Endothelial cell of umbilical vein (primary cell): ENCODE results near the gene MFSD1. TPM values are rescaled to one million over a fixed set of nuclear protein-coding genes. Genes with fewer than 3 reads are reported as not detected.

Source experiments
- BruUV-seq: library from RNA; stranded (reverse); fragments of 400-500 nt; replicated peaks from 2 replicates; lab custom pipeline; 2021; lab: Mats Ljungman, UMichigan
- CTCF ChIA-PET: fragments of 300-600, 350-600 bp; sonication (Branson Sonifier 250); formaldehyde crosslinking; loops from one replicate; lab custom pipeline; 2021; ENCODE audit warnings: antibody characterized with exemption, inconsistent platforms; lab: Charles Lee
- POLR2A ChIA-PET: fragments of 300-600, 350-600 bp; sonication (Branson Sonifier 250); formaldehyde crosslinking; loops from one replicate; lab custom pipeline; 2021; ENCODE audit warnings: antibody characterized with exemption, inconsistent platforms; lab: Charles Lee
- DNase-seq: peaks from one replicate; pipeline ENCODE4 v3.0.0-alpha.2; 2011; ENCODE audit warnings: low read depth, low spot score
- FAIRE-seq: peaks from 2 replicates; lab custom pipeline; 2011; peaks lifted over from hg19 to GRCh38; lab: Jason Lieb, UNC
- H2AFZ ChIP-seq: 2 replicates; pipeline ENCODE4 v1.6.0; 2012; ENCODE audit warnings: low read depth, low read length, control low read depth, inconsistent platforms
- H3K27ac ChIP-seq: 2 replicates; pipeline ENCODE4 v1.5.1; 2011; ENCODE audit warnings: low read depth, mild to moderate bottlenecking, control low read depth, low read length, moderate library complexity; ENCODE audit not compliant: insufficient read depth
- H3K27me3 ChIP-seq, 2 experiments: 2 replicates each; pipeline versions ENCODE4 v1.6.0 to v1.6.1; 2011; ENCODE audit warnings: low read length in 2 of 2, mixed read lengths in 1 of 2; ENCODE audit not compliant: control insufficient read depth in 2 of 2, insufficient read depth in 2 of 2
- H3K36me3 ChIP-seq, 2 experiments: 2 replicates in 1 of 2; 3 replicates in 1 of 2; pipeline ENCODE4 v1.5.1; 2011; ENCODE audit warnings: low read length in 2 of 2, mild to moderate bottlenecking in 1 of 2, moderate library complexity in 1 of 2; ENCODE audit not compliant: control insufficient read depth in 2 of 2, insufficient read depth in 2 of 2; ENCODE audit errors: extremely low read depth in 1 of 2
- H3K4me1 ChIP-seq: 3 replicates; pipeline ENCODE4 v1.5.1; 2011; ENCODE audit warnings: mild to moderate bottlenecking, low read length; ENCODE audit not compliant: control insufficient read depth, insufficient read depth; ENCODE audit errors: extremely low read depth
- H3K4me2 ChIP-seq: 2 replicates; pipeline ENCODE4 v1.6.1; 2011; ENCODE audit warnings: low read length, control low read depth, mixed read lengths; ENCODE audit not compliant: insufficient read depth
- H3K4me3 ChIP-seq, 3 experiments: fragments of 200-600 bp in 1 of 3; sonication (generic), shearing (Covaris generic) in 1 of 3; replicated peaks in 1 of 3; 2 replicates each; pipeline ENCODE4 v1.5.1; 2011 to 2016; ENCODE audit warnings: control low read depth in 3 of 3, low read length in 3 of 3, mild to moderate bottlenecking in 2 of 3, inconsistent platforms in 1 of 3, low read depth in 1 of 3, moderate library complexity in 1 of 3; ENCODE audit not compliant: insufficient read depth in 1 of 3
- H3K79me2 ChIP-seq: 2 replicates; pipeline ENCODE4 v1.6.0; 2012; ENCODE audit warnings: low read length, inconsistent platforms; ENCODE audit not compliant: control insufficient read depth, insufficient read depth
- H3K9ac ChIP-seq: replicated peaks from 2 replicates; pipeline ENCODE3; 2011; ENCODE audit warnings: low read length, control low read depth; ENCODE audit not compliant: insufficient read depth; ENCODE audit errors: extremely low read depth
- H3K9me1 ChIP-seq: replicated peaks from 3 replicates; pipeline ENCODE4 v1.6.0; 2011; ENCODE audit warnings: mild to moderate bottlenecking, low read length; ENCODE audit not compliant: control insufficient read depth, insufficient read depth; ENCODE audit errors: extremely low read depth
- H3K9me3 ChIP-seq: replicated peaks from 2 replicates; pipeline ENCODE4 v1.5.1; 2012; ENCODE audit warnings: low read length, inconsistent platforms; ENCODE audit not compliant: control insufficient read depth, insufficient read depth
- H4K20me1 ChIP-seq: replicated peaks from 2 replicates; pipeline ENCODE3; 2011; ENCODE audit warnings: mild to moderate bottlenecking, low read length; ENCODE audit not compliant: control insufficient read depth, insufficient read depth; ENCODE audit errors: extremely low read depth
- EZH2 ChIP-seq: IDR thresholded peaks from 2 replicates; pipeline ENCODE4 v1.6.1; 2012; ENCODE audit warnings: borderline replicate concordance, low read depth, mild to moderate bottlenecking, moderate library complexity, low read length, inconsistent platforms; ENCODE audit not compliant: severe bottlenecking
- FOS ChIP-seq: IDR thresholded peaks from 2 replicates; pipeline ENCODE4 v1.6.1; 2011; ENCODE audit warnings: mild to moderate bottlenecking, low read length, moderate library complexity, borderline replicate concordance; ENCODE audit not compliant: insufficient read depth
- GATA2 ChIP-seq: IDR thresholded peaks from 2 replicates; pipeline ENCODE4 v1.7.0; 2011; ENCODE audit warnings: low read depth, mild to moderate bottlenecking, moderate library complexity, mixed read lengths, low read length; ENCODE audit not compliant: insufficient read length, insufficient read depth
- JUN ChIP-seq: IDR thresholded peaks from 2 replicates; pipeline ENCODE4 v1.6.1; 2011; ENCODE audit warnings: borderline replicate concordance, low read depth; ENCODE audit not compliant: insufficient read length, insufficient read depth
- MAX ChIP-seq: IDR thresholded peaks from 2 replicates; pipeline ENCODE4 v1.6.1; 2011; ENCODE audit not compliant: insufficient read depth, insufficient read length
- MYC ChIP-seq: IDR thresholded peaks from one replicate; pipeline ENCODE4 v1.6.1; 2011; ENCODE audit warnings: mild to moderate bottlenecking, low read depth, low read length
- POLR2A ChIP-seq: IDR thresholded peaks from 2 replicates; pipeline ENCODE4 v1.6.1; 2012; ENCODE audit warnings: low read depth, mild to moderate bottlenecking, control low read depth, low read length
- POLR2AphosphoS5 ChIP-seq: IDR thresholded peaks from 2 replicates; pipeline ENCODE4 v1.6.1; 2012; ENCODE audit warnings: low read depth, mild to moderate bottlenecking, control low read depth, low read length, moderate library complexity; ENCODE audit not compliant: insufficient read depth
- dilution Hi-C: fragments of 300-500 bp; cut with MboI; formaldehyde crosslinking; loops from one replicate; pipeline ENCODE4 v1.15.0; 2019; ENCODE audit warnings: low sequenced_read_pairs; ENCODE audit not compliant: extremely low pct_ligation_motif_present
- intact Hi-C: fragments of 100-400 bp; cut with micrococcal nuclease; formaldehyde crosslinking; loops from one replicate; pipeline ENCODE4 v1.10.0; 2022
- polyA plus RNA-seq, 4 experiments: library from polyadenylated mRNA; depleted of rRNA in 3 of 4; stranded (reverse) in 3 of 4; unstranded in 1 of 4; fragments of >200 nt; gene quantifications; 2 replicates each; pipeline versions ENCODE4 v1.2.1 to v1.2.3, GENCODE V29; 2011 to 2012; ENCODE audit warnings: missing spikeins in 1 of 4
- total RNA-seq: library from RNA; stranded (reverse); gene quantifications from 2 replicates; pipeline ENCODE4 v1.2.3, GENCODE V29; 2021
- TF ChIP-seq, protein P1 (sequence below), 2 donors: IDR thresholded peaks; 1 replicate in 1 of 2; 2 replicates in 1 of 2; pipeline ENCODE4 v1.5.1; 2011; ENCODE audit warnings: low read length in 2 of 2, mild to moderate bottlenecking in 2 of 2, moderate library complexity in 2 of 2, control low read depth in 1 of 2, inconsistent platforms in 1 of 2, low read depth in 1 of 2; ENCODE audit not compliant: insufficient read depth in 1 of 2; ENCODE audit errors: extremely low read depth in 1 of 2

Gene MFSD1
- total and polyA plus RNA-seq, 2 donors (not counting 3 experiments of a cell fraction or from before 2014, with no cell fraction given) = 38.2 to 65.1 TPM

DNA sequence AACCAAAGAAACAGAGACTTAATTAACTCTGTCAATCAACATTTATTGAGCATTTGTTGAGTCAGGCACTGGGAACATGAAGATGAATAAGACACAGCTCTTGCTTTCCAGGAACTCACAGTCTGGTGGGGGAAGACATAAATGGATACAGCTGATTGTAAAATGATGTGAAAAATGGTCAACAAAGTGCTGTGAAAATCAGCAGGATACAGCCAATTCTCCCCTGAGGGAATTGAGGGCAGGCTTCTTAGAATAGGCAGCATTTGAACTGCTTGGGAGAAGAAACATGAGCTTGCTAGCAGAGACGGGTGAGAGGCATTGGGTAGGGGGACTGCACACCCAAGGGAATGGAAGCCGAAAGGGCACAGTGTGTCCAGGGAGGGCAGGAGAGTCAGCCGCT is 41.1 kb downstream of the MFSD1 start:
- no peak overlapping the region for H3K4me3 ChIP-seq
- no peak for TF ChIP-seq FOS
- TF ChIP-seq EZH2 = no peak
- TF ChIP-seq, protein P1, sequence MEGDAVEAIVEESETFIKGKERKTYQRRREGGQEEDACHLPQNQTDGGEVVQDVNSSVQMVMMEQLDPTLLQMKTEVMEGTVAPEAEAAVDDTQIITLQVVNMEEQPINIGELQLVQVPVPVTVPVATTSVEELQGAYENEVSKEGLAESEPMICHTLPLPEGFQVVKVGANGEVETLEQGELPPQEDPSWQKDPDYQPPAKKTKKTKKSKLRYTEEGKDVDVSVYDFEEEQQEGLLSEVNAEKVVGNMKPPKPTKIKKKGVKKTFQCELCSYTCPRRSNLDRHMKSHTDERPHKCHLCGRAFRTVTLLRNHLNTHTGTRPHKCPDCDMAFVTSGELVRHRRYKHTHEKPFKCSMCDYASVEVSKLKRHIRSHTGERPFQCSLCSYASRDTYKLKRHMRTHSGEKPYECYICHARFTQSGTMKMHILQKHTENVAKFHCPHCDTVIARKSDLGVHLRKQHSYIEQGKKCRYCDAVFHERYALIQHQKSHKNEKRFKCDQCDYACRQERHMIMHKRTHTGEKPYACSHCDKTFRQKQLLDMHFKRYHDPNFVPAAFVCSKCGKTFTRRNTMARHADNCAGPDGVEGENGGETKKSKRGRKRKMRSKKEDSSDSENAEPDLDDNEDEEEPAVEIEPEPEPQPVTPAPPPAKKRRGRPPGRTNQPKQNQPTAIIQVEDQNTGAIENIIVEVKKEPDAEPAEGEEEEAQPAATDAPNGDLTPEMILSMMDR (IDR thresholded peaks at IDR 0.05; ENCODE audit: extremely low read depth in 1 of 2, insufficient read depth in 1 of 2, low read depth in 1 of 2, low read length in 2 of 2) = no peak
- no peak for TF ChIP-seq JUN
- no peak for TF ChIP-seq MYC
- TF ChIP-seq POLR2AphosphoS5 = no peak
- no peak for TF ChIP-seq POLR2A
- TF ChIP-seq MAX = no peak
- TF ChIP-seq GATA2 = no peak
- ChIA-PET CTCF (interaction anchor here (1.2 to 6.3 kb wide), 2 partner anchors 416 to 422 kb away, joined by 3 to 249 read pairs; no protein-coding TSS in a partner anchor), POLR2A (no interaction called here)
- no peak overlapping the region for H3K27ac ChIP-seq
- no peaks in the 10 kb centered on the region for H3K9me1 ChIP-seq
- dilution Hi-C loops (no loop called here), intact Hi-C loops (loop anchor here (10.0 kb wide), 2 partner anchors 312 to 742 kb away; no protein-coding TSS in a partner anchor)
- no peak overlapping the region for H3K9ac ChIP-seq
- FAIRE-seq = no peak
- BruUV-seq = no TSS peak
- no peak overlapping the region for H2AFZ ChIP-seq
- H3K36me3 ChIP-seq = no peaks in the 10 kb centered on the region
- no peak for DNase-seq
- no peak overlapping the region for H3K4me2 ChIP-seq
- no peaks in the 10 kb centered on the region for H3K27me3 ChIP-seq
- no peaks in the 10 kb centered on the region for H4K20me1 ChIP-seq
- no peaks in the 10 kb centered on the region for H3K9me3 ChIP-seq
- H3K79me2 ChIP-seq = no peaks in the 10 kb centered on the region
- H3K4me1 ChIP-seq = no peaks in the 10 kb centered on the region
